ENCODE measurements around the gene PMS1. TPM values are rescaled to one million over a fixed set of nuclear protein-coding genes. Genes with fewer than 3 reads are reported as not detected.

PMS1 gene
- polyA plus RNA-seq, 1 donor from 2014 or later, result 50.9 TPM

- H3K9me3 ChIP-seq (ENCODE audit: low read length), result no peaks in the 10 kb centered on the region
- no peak for TF ChIP-seq EP300 (conservative IDR thresholded peaks at IDR 0.05; ENCODE audit: poor library complexity, severe bottlenecking)
- no peaks in the 10 kb centered on the region for H3K9me2 ChIP-seq (ENCODE audit: insufficient read depth, low read length)
- no peaks in the 10 kb centered on the region for H4K20me1 ChIP-seq (ENCODE audit: insufficient read depth)
- no peak overlapping the region for H3K9ac ChIP-seq (ENCODE audit: low read length)
- H3F3A ChIP-seq (ENCODE audit: insufficient read depth, low read length, poor library complexity, severe bottlenecking), result no peaks in the 10 kb centered on the region
- H3K36me3 ChIP-seq (ENCODE audit: insufficient read depth, low read length), result peaks cover 12% of the 10 kb centered on the region
- H3K4me2 ChIP-seq (ENCODE audit: low read length), result no peak overlapping the region
- no peaks in the 10 kb centered on the region for H3K79me2 ChIP-seq (replicated peaks; ENCODE audit: insufficient read depth, low read length)
- H3K4me3 ChIP-seq (ENCODE audit: low read length), result no peak overlapping the region
- no peak overlapping the region for H2AFZ ChIP-seq (ENCODE audit: low read depth, low read length)
- H3K27me3 ChIP-seq (ENCODE audit: insufficient read depth, low read depth, low read length), result no peaks in the 10 kb centered on the region
- H3K27ac ChIP-seq (ENCODE audit: low read length), result no peak overlapping the region
Measured at GRCh38 chr2:189818249-189819038, 34.2 kb downstream of the PMS1 start.

GRCh38 chr2:189819297-189819704 lies 35.1 kb downstream of the PMS1 start:
- no peak overlapping the region for H3K4me2 ChIP-seq (ENCODE audit: low read length)
- H3F3A ChIP-seq (ENCODE audit: insufficient read depth, low read length, poor library complexity, severe bottlenecking), result no peaks in the 10 kb centered on the region
- TF ChIP-seq RAD21 (conservative IDR thresholded peaks at IDR 0.05), result no peak
- TF ChIP-seq MXI1 (conservative IDR thresholded peaks at IDR 0.05; ENCODE audit: poor library complexity, severe bottlenecking), result no peak

GRCh38 chr2:189821953-189822748 lies 37.9 kb downstream of the PMS1 start:
- no peaks in the 10 kb centered on the region for H3K27me3 ChIP-seq (ENCODE audit: insufficient read depth, low read depth, low read length)
- no peak overlapping the region for H3K9ac ChIP-seq (ENCODE audit: low read length)
- TF ChIP-seq EZH2 (IDR thresholded peaks at IDR 0.05; ENCODE audit: borderline replicate concordance, insufficient read depth, low read length, poor library complexity, severe bottlenecking) (no peak), EP300 (conservative IDR thresholded peaks at IDR 0.05; ENCODE audit: poor library complexity, severe bottlenecking) (no peak), RAD21 (conservative IDR thresholded peaks at IDR 0.05) (no peak), SMC3 (conservative IDR thresholded peaks at IDR 0.05; ENCODE audit: poor library complexity) (no peak), POLR2AphosphoS5 (IDR thresholded peaks at IDR 0.05) (no peak), REST (IDR thresholded peaks at IDR 0.05; ENCODE audit: borderline replicate concordance) (no peak), TAF1 (IDR thresholded peaks at IDR 0.05; ENCODE audit: low read depth) (no peak), MXI1 (conservative IDR thresholded peaks at IDR 0.05; ENCODE audit: poor library complexity, severe bottlenecking) (no peak), CTCF (IDR thresholded peaks at IDR 0.05; ENCODE audit: poor library complexity, severe bottlenecking) (no peak)
- no peaks in the 10 kb centered on the region for H3K9me2 ChIP-seq (ENCODE audit: insufficient read depth, low read length)
- H2AFZ ChIP-seq (ENCODE audit: low read depth, low read length), result no peak overlapping the region
- H3K4me2 ChIP-seq (ENCODE audit: low read length), result no peak overlapping the region
- H4K20me1 ChIP-seq (ENCODE audit: insufficient read depth), result no peaks in the 10 kb centered on the region
- H3F3A ChIP-seq (ENCODE audit: insufficient read depth, low read length, poor library complexity, severe bottlenecking), result no peaks in the 10 kb centered on the region
- H3K79me2 ChIP-seq (replicated peaks; ENCODE audit: insufficient read depth, low read length), result no peaks in the 10 kb centered on the region
- peaks cover 12% of the 10 kb centered on the region for H3K36me3 ChIP-seq (ENCODE audit: insufficient read depth, low read length)
- H3K27ac ChIP-seq (ENCODE audit: low read length), result no peak overlapping the region
- H3K4me3 ChIP-seq (ENCODE audit: low read length), result no peak overlapping the region
- no peaks in the 10 kb centered on the region for H3K9me3 ChIP-seq (ENCODE audit: low read length)

More at GRCh38 chr2:189819297-189819704, 35.1 kb downstream of the PMS1 start:
- H2AFZ ChIP-seq (ENCODE audit: low read depth, low read length), result no peak overlapping the region
- no peak overlapping the region for H3K4me3 ChIP-seq (ENCODE audit: low read length)
- no peaks in the 10 kb centered on the region for H4K20me1 ChIP-seq (ENCODE audit: insufficient read depth)
- H3K27ac ChIP-seq (ENCODE audit: low read length), result no peak overlapping the region
- H3K79me2 ChIP-seq (replicated peaks; ENCODE audit: insufficient read depth, low read length), result no peaks in the 10 kb centered on the region
- no peaks in the 10 kb centered on the region for H3K27me3 ChIP-seq (ENCODE audit: insufficient read depth, low read depth, low read length)
- no peaks in the 10 kb centered on the region for H3K9me2 ChIP-seq (ENCODE audit: insufficient read depth, low read length)
- H3K36me3 ChIP-seq (ENCODE audit: insufficient read depth, low read length), result peaks cover 12% of the 10 kb centered on the region
- H3K9me3 ChIP-seq (ENCODE audit: low read length), result no peaks in the 10 kb centered on the region
- no peak overlapping the region for H3K9ac ChIP-seq (ENCODE audit: low read length)
